Activated CD4-positive, alpha-beta T cell treated with anti-CD3 and anti-CD28 coated beads for 24 hours (primary cell): Measurements from ENCODE around the gene DCDC2.
A peak's percentile ranks its signal among the peaks of the same experiment; 100 is the strongest.
"Not testable (repeated sequence)": the region's sequence is repeated elsewhere in the genome, so short reads cannot be mapped to it uniquely, and the experiment has no call there.

Experiments
- DNase-seq, 2 donors: peaks; one replicate each; pipeline ENCODE4 v3.0.0-alpha.2; 2020; ENCODE audit warnings: low read depth in 2 of 2

The DCDC2 gene

GRCh38 chr6:24381476-24382219, 23.8 kb upstream of the DCDC2 start:
- no peak for DNase-seq

- no peak for DNase-seq
These were observed 20.7 kb upstream of the DCDC2 start for GRCh38 chr6:24378473-24379097.

- no peak for DNase-seq
These were observed 19.0 kb upstream of the DCDC2 start for GRCh38 chr6:24376871-24377270.

GRCh38 chr6:24374612-24375011, 16.8 kb upstream of the DCDC2 start:
- DNase-seq = no peak

- not testable (repeated sequence) for DNase-seq
These were observed 7.3 kb upstream of the DCDC2 start for GRCh38 chr6:24365103-24365633.

- DNase-seq = not testable (repeated sequence)
These were observed 4.5 kb upstream of the DCDC2 start for GRCh38 chr6:24362363-24362762.

GRCh38 chr6:24359640-24360454, 2.0 kb upstream of the DCDC2 start:
- DNase-seq = peak; percentile 73 to 77

GRCh38 chr6:24358219-24358821, 461 bp upstream of the DCDC2 start:
- no peak for DNase-seq

- DNase-seq = no peak
These were observed 1.4 kb downstream of the DCDC2 start for GRCh38 chr6:24356310-24356973.

GRCh38 chr6:24355393-24355792, 2.5 kb downstream of the DCDC2 start:
- DNase-seq = no peak

GRCh38 chr6:24353861-24354260, 4.0 kb downstream of the DCDC2 start:
- DNase-seq = no peak

GRCh38 chr6:24352434-24352833, 5.4 kb downstream of the DCDC2 start:
- no peak for DNase-seq

GRCh38 chr6:24344976-24345375, 12.9 kb downstream of the DCDC2 start:
- no peak for DNase-seq

- DNase-seq = no peak
These were observed 16.6 kb downstream of the DCDC2 start for GRCh38 chr6:24340998-24341938.

GRCh38 chr6:24339932-24340331, 17.9 kb downstream of the DCDC2 start:
- no peak for DNase-seq

- no peak for DNase-seq
These were observed 23.6 kb downstream of the DCDC2 start for GRCh38 chr6:24334285-24334684.

GRCh38 chr6:24332317-24332716, 25.5 kb downstream of the DCDC2 start:
- DNase-seq = no peak

- no peak for DNase-seq
These were observed 27.6 kb downstream of the DCDC2 start for GRCh38 chr6:24330137-24330732.

- no peak for DNase-seq
These were observed 28.4 kb downstream of the DCDC2 start for GRCh38 chr6:24329451-24329850.

- DNase-seq = no peak
These were observed 28.8 kb downstream of the DCDC2 start for GRCh38 chr6:24329022-24329421.
